ENCODE results near the gene ACVR2A. TPM values are rescaled to one million over a fixed set of nuclear protein-coding genes. Genes with fewer than 3 reads are reported as not detected.
A peak's percentile ranks its signal among the peaks of the same experiment; 100 is the strongest.

ACVR2A gene
- total RNA-seq, 2 experiments from 2014 or later = 9.2 to 10.8 TPM

DNA sequence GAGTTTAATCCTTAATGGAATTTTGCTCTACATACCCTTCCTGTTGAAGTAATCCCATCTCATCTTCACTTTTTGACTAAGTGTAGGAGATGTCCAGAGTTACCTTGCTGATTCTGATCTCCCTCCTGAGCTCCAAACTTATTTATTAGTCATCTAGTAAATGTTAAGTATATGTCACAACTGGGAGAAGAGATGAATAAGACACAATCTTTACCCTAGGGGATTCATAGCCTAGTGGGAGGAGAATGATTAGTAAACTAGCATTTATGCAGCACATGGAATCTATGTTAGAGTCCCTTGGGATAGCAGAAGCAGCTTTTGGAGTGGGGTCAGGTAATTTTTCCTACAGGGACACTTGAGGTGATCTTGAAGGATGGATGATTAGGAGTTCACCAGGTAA lies 20.7 kb downstream of the ACVR2A start:
- H3K36me3 Mint-ChIP-seq (ENCODE audit: low read depth) = no peaks in the 10 kb centered on the region
- CTCF ChIA-PET = no interaction called here

DNA sequence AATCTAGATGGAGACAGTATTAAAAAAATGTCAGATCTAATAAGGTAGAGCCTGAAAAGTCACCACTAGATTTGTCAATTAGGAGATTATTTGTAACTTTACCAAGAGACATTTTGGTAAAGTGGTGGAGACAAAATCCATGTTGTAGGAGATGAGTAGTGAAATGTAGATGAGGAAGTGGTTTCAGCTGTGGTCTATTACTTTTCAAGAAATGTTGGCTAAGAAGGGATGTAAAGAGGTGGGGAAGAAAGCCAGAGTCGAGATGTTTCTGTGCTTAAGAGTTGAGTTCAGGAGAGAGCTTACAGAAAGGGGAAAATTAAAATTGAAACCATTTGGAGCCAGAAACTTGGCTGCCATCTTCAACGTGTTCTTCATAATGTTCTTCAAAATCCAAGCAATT lies 22.2 kb downstream of the ACVR2A start:
- Mint-ChIP-seq H3K4me1 (peaks cover 7% of the 10 kb centered on the region), H3K4me3 (no peak overlapping the region), H3K9me3 (no peaks in the 10 kb centered on the region), H3K27me3 (no peaks in the 10 kb centered on the region), H3K36me3 (ENCODE audit: low read depth) (peaks cover 1% of the 10 kb centered on the region), H3K27ac (no peak overlapping the region)
- ChIA-PET CTCF (interaction anchor here (0.6 kb wide), 1 partner anchor 697 kb away, joined by 3 read pairs; no protein-coding TSS in a partner anchor), POLR2A (interaction anchor here (0.6 kb wide), 1 partner anchor 1149 kb away, joined by 3 read pairs; no protein-coding TSS in a partner anchor)
- DNase-seq = no peak

More for the DNA sequence above, 20.7 kb downstream of the ACVR2A start:
- no peak for DNase-seq
- H3K27ac Mint-ChIP-seq = no peak overlapping the region
- H3K9me3 Mint-ChIP-seq = no peaks in the 10 kb centered on the region
- H3K4me1 Mint-ChIP-seq = peaks cover 8% of the 10 kb centered on the region
- POLR2A ChIA-PET = no interaction called here
- H3K27me3 Mint-ChIP-seq = no peaks in the 10 kb centered on the region
- no peak overlapping the region for H3K4me3 Mint-ChIP-seq

DNA sequence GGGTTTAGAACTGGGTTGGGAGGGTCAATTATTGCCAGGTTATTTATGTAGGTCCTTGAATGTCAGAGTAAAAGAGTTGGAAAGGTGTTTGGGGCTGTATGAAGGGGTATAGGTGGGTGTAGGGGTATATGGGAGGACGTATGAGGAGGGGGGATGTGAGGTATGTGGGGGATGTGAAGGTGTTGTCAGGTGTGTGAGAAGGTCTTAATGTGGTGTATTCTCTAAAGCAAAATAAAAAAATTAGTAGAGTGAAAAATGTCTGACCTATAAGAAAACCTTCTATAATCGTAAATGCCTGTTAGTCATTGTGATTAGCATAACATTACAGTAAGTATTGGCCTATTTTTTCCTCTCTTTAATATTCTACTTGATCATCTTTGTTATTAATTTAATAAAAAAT lies 25.1 kb downstream of the ACVR2A start:
- Mint-ChIP-seq H3K27me3 (no peaks in the 10 kb centered on the region), H3K4me3 (no peak overlapping the region), H3K4me1 (no peaks in the 10 kb centered on the region), H3K36me3 (ENCODE audit: low read depth) (peaks cover 1% of the 10 kb centered on the region), H3K27ac (no peak overlapping the region), H3K9me3 (no peaks in the 10 kb centered on the region)
- ChIA-PET POLR2A (no interaction called here), CTCF (no interaction called here)
- DNase-seq = no peak

DNA sequence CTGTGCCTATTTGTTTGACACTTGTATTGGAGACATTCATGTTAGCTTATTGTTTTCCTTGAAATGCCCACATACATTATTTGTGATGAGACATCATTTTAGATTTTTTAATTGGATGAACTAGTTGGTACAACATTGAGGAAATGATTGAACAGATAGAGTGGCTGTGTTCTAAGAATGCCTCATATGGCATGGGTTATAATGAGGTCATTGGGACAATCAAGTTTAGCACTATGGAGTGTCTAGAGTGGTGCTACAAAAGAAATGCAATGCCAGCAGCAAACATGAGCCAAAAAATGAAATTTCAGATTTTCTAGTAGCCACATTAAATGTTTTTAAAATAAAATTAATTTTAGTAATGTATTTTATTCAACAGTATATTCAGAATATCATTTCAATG lies 28.1 kb downstream of the ACVR2A start:
- CTCF ChIA-PET = no interaction called here
- Mint-ChIP-seq H3K27me3 (no peaks in the 10 kb centered on the region), H3K9me3 (no peaks in the 10 kb centered on the region), H3K36me3 (ENCODE audit: low read depth) (peaks cover 1% of the 10 kb centered on the region), H3K4me1 (no peaks in the 10 kb centered on the region), H3K4me3 (no peak overlapping the region), H3K27ac (no peak overlapping the region)
- DNase-seq = no peak
- POLR2A ChIA-PET = no interaction called here

DNA sequence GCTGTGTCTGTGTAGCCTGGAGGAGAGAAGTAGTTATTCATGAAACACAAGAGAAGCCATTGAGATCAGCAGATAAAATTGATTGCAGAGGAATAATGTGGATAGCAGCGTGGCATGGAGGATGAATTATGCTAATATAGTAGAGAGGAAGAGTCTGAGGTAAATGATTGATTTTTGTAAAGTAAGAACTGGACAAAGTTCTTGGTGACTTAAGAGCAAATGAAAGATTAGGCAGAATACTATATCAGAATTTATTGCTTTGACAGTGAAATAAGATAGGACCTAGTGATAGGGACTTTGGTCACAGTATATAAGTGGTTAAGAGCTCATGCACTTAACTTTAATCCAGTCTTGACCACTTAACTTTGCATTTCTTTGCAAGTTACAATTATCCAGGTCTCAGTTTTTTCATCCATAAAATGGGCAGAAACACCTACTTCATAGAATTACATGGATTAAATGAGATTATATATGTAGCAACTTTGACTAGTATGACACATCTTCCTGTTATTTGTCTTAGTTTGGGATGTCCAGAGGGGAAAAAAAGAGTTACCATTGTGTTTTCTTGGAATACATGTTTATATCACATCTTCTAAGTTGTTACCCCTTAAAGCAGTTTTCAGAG lies 29.1 kb downstream of the ACVR2A start:
- no peak for DNase-seq
- Mint-ChIP-seq H3K36me3 (ENCODE audit: low read depth) (peaks cover 1% of the 10 kb centered on the region), H3K4me3 (no peak overlapping the region), H3K27me3 (no peaks in the 10 kb centered on the region), H3K4me1 (no peaks in the 10 kb centered on the region), H3K27ac (no peak overlapping the region), H3K9me3 (no peaks in the 10 kb centered on the region)
- POLR2A ChIA-PET = no interaction called here
- CTCF ChIA-PET = no interaction called here

DNA sequence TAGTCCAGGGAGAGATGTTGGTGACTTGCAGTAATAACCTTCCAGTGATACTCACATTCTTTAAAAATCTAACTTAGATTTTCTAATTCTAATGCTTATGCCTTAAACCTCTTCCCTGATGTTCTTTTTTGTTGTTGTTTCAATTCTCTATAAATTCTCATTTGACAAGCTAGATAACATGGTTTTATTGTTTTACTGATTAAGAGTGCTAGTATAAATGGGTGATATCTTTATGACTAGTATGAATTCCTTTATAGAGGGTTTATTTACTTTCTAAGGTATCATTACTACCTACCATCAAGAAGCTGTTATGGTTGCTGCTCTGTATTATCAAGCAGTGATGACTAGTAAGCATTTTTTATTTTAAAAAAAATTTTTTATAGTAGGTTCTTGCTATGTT lies 35.0 kb downstream of the ACVR2A start:
- POLR2A ChIA-PET = no interaction called here
- H3K36me3 Mint-ChIP-seq (ENCODE audit: low read depth) = peaks cover 4% of the 10 kb centered on the region
- no peak overlapping the region for H3K27ac Mint-ChIP-seq
- no peaks in the 10 kb centered on the region for H3K9me3 Mint-ChIP-seq
- no peaks in the 10 kb centered on the region for H3K27me3 Mint-ChIP-seq
- no peak overlapping the region for H3K4me3 Mint-ChIP-seq
- no peak for DNase-seq
- CTCF ChIA-PET = no interaction called here
- H3K4me1 Mint-ChIP-seq = peaks cover 4% of the 10 kb centered on the region

DNA sequence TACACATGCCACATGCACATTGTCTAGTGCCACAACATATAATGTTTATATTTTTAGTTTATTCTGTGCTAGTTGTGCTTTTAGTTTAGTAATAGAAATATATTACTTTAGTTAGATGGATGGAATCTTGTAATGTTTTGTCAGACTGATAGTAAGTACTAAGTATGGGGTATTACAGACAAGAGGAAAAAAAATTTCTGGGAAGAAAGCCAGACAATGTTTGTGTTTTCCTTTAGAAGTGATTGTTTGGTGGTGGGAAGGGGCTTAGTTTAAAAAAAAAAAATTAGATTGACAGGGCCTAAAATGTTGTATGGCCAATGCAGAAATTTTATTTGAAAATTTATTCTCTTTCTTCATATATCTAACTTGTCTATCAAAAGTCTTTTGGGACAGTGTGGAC lies 37.8 kb downstream of the ACVR2A start:
- H3K27me3 Mint-ChIP-seq = no peaks in the 10 kb centered on the region
- H3K4me3 Mint-ChIP-seq = no peak overlapping the region
- no peak for DNase-seq
- no peaks in the 10 kb centered on the region for H3K9me3 Mint-ChIP-seq
- peaks cover 4% of the 10 kb centered on the region for H3K36me3 Mint-ChIP-seq (ENCODE audit: low read depth)
- H3K4me1 Mint-ChIP-seq = peaks cover 10% of the 10 kb centered on the region
- POLR2A ChIA-PET = no interaction called here
- CTCF ChIA-PET = no interaction called here
- no peak overlapping the region for H3K27ac Mint-ChIP-seq

DNA sequence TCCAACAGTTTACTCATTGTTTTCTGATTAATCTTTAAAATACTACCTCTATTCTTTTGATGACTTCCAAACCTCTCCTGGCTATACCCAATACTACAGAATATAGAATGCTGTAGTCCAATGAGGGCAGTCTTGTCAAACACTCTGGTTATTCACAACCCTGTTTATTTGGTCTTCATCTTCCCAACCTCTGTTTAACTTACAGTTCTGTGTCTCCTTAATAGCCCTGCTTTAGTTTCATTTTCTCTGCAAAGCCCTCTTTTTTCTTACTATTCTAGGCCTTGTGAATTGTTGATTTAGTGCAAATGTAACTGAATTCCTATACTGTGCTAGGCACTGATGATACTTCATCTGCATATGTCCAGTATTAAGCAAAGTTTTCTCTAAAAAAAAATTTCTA lies 40.0 kb downstream of the ACVR2A start:
- peaks cover 10% of the 10 kb centered on the region for H3K4me1 Mint-ChIP-seq

DNA sequence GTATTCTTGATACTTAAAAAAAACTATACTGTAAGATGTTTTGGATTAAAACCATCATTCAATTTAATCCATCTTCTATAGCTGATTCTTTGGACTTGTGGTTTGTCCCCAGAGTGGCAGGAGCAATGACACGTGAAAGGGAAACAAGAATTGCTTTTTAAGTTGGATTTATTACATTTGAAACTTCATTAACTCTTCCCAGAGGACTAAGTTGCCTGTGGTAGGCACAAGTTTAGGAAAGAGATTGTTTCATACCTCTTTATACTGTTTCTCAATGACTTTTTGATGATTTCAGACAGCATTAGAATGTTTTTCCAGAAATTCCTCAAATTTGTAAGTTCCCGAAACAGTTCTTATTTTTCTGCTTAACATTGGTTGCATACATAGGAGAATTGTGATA lies 41.3 kb downstream of the ACVR2A start:
- H3K27me3 Mint-ChIP-seq = no peaks in the 10 kb centered on the region
- DNase-seq = no peak
- H3K9me3 Mint-ChIP-seq = no peaks in the 10 kb centered on the region
- ChIA-PET POLR2A (no interaction called here), CTCF (no interaction called here)
- no peak overlapping the region for H3K4me3 Mint-ChIP-seq
- H3K4me1 Mint-ChIP-seq = peaks cover 10% of the 10 kb centered on the region
- H3K27ac Mint-ChIP-seq = no peak overlapping the region
- H3K36me3 Mint-ChIP-seq (ENCODE audit: low read depth) = no peaks in the 10 kb centered on the region

More for the DNA sequence above, 40.0 kb downstream of the ACVR2A start:
- Mint-ChIP-seq H3K9me3 (no peaks in the 10 kb centered on the region), H3K36me3 (ENCODE audit: low read depth) (peaks cover 4% of the 10 kb centered on the region), H3K27ac (no peak overlapping the region), H3K4me3 (no peak overlapping the region), H3K27me3 (no peaks in the 10 kb centered on the region)
- POLR2A ChIA-PET = interaction anchor here (0.6 kb wide), 1 partner anchor 43 kb away, joined by 4 read pairs; no protein-coding TSS in a partner anchor
- DNase-seq = no peak
- CTCF ChIA-PET = no interaction called here

DNA sequence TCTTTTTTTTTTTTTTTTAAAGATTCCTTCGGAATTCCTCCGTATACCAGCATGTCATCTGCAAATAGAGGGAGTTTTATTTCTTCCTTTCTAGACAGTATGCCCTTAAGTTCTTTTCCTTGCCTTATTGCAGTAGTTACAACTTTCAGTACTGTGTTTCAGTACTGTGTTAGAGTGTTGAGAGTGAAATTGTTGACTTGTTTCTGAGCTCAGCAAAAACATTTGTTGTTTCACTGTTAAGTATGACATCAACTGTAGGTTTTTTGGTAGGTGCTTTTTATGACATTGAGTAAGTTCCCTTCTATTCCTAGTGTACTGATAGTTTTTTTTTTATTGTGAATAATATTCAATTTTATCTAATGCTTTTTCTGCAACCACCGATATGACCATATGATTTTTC lies 43.9 kb downstream of the ACVR2A start:
- CTCF ChIA-PET = interaction anchor here (0.6 kb wide), 1 partner anchor 825 kb away, joined by 4 read pairs; no protein-coding TSS in a partner anchor
- Mint-ChIP-seq H3K27me3 (no peaks in the 10 kb centered on the region), H3K36me3 (ENCODE audit: low read depth) (no peaks in the 10 kb centered on the region), H3K4me3 (no peak overlapping the region), H3K27ac (no peak overlapping the region), H3K9me3 (no peaks in the 10 kb centered on the region), H3K4me1 (peaks cover 10% of the 10 kb centered on the region)
- no peak for DNase-seq
- POLR2A ChIA-PET = no interaction called here

DNA sequence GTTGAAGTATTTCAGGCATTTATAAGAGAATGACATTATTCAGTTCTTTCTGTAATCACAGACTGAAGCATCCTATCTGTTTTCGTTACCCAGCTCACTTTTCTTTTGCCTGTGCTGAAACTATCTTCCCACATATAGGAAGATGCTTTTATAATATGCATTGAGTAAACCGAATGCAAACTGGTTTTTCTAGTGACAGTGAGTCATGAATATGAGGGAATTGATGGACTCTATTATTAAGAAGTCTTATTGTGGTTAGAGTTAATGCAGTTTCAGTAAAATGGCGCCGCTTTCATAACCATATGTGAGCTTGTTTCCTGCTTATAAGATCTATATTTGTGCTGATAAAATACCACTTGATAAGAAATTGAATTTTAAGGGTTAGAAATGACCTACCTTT lies 59.2 kb downstream of the ACVR2A start:
- H3K27ac Mint-ChIP-seq = no peak overlapping the region
- H3K36me3 Mint-ChIP-seq (ENCODE audit: low read depth) = peaks cover 12% of the 10 kb centered on the region
- H3K4me1 Mint-ChIP-seq = no peaks in the 10 kb centered on the region
- CTCF ChIA-PET = interaction anchor here (0.9 kb wide), 1 partner anchor 859 kb away, joined by 4 read pairs; no protein-coding TSS in a partner anchor
- POLR2A ChIA-PET = no interaction called here
- no peak overlapping the region for H3K4me3 Mint-ChIP-seq
- no peak for DNase-seq
- H3K9me3 Mint-ChIP-seq = peaks cover 4% of the 10 kb centered on the region
- H3K27me3 Mint-ChIP-seq = no peaks in the 10 kb centered on the region

DNA sequence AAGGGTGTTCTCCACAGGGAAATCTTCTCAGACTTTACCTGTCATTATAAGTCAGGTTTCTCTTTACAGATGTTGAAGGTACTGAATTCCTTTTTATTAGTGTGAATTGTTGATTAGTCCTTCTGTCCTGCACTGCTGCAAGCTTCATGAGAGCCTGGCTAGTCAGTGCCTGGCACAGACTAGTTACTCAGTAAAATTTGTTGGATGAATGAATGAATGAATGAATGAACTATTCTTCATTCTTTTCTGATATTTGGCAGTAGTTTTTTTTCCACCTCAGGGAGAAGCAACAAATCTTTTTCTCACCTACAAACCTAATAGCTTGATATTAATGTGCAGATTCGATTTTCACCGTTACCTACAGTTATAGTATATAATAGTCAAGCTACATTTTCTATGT lies 64.3 kb downstream of the ACVR2A start:
- ChIA-PET CTCF (no interaction called here), POLR2A (no interaction called here)
- Mint-ChIP-seq H3K27me3 (no peaks in the 10 kb centered on the region), H3K36me3 (ENCODE audit: low read depth) (peaks cover 10% of the 10 kb centered on the region), H3K4me3 (no peak overlapping the region), H3K4me1 (peaks cover 10% of the 10 kb centered on the region), H3K9me3 (peaks cover 4% of the 10 kb centered on the region), H3K27ac (no peak overlapping the region)
- DNase-seq = no peak

DNA sequence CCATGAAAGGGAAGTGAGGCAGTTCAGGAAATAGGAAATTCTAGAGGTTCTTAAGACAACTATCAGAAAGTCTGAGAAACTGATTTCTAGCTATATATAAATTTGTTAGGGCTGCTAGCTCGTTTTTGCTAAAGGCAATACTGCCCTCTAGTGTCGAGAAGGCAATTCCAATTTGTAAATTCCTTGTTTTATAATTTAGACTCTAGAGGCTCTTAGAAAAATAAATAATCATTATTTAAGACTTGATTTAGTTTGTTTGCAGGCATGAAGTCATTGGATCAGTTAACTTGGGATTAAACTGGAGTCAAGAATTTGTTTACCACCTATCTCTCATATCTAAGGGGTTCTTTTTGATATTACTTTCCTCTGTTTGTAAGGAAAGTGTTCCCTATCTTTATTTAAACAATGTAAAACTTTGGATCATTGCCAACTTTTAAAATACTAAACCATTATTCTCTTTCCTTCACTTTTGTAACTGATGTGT lies 66.2 kb downstream of the ACVR2A start:
- Mint-ChIP-seq H3K9me3 (peaks cover 4% of the 10 kb centered on the region), H3K27me3 (no peaks in the 10 kb centered on the region), H3K4me1 (peaks cover 10% of the 10 kb centered on the region), H3K27ac (no peak overlapping the region), H3K36me3 (ENCODE audit: low read depth) (peaks cover 10% of the 10 kb centered on the region), H3K4me3 (no peak overlapping the region)
- ChIA-PET POLR2A (interaction anchor here (0.7 kb wide), 1 partner anchor 1747 kb away, joined by 3 read pairs; no protein-coding TSS in a partner anchor), CTCF (interaction anchor here (0.5 to 1.4 kb wide), 3 partner anchors 632 to 969 kb away, joined by 3 to 4 read pairs (median 3); no protein-coding TSS in a partner anchor)
- peak; percentile 63 for DNase-seq
